ENCODE measurements around the gene ARMC7.

The ARMC7 gene

GRCh38 chr17:75094871-75095399, 14.8 kb upstream of the ARMC7 start:
- TF ChIP-seq CTCF (conservative IDR thresholded peaks at IDR 0.05; ENCODE audit: low read length): no peak
- TF ChIP-seq EZH2phosphoT487 (IDR thresholded peaks at IDR 0.05; ENCODE audit: borderline replicate concordance): no peak
- no peaks in the 10 kb centered on the region for H3K27me3 ChIP-seq (ENCODE audit: insufficient read depth, low read length, poor library complexity, severe bottlenecking)
- H3K9ac ChIP-seq (ENCODE audit: low read depth, low read length, poor library complexity, severe bottlenecking): no peak overlapping the region
- no peak overlapping the region for H2AFZ ChIP-seq (ENCODE audit: low read length)
- no peaks in the 10 kb centered on the region for H4K20me1 ChIP-seq (ENCODE audit: insufficient read depth, low read length, poor library complexity, severe bottlenecking)
- H3K79me2 ChIP-seq (ENCODE audit: insufficient read depth, low read length): no peaks in the 10 kb centered on the region
- H3K4me2 ChIP-seq (ENCODE audit: low read depth, low read length, poor library complexity, severe bottlenecking): no peak overlapping the region
- no peak overlapping the region for H3K4me3 ChIP-seq (ENCODE audit: low read length, poor library complexity, severe bottlenecking)
- H3F3A ChIP-seq (ENCODE audit: low read depth): no peaks in the 10 kb centered on the region
- no peaks in the 10 kb centered on the region for H3K36me3 ChIP-seq (ENCODE audit: insufficient read depth, low read length)
- H3K9me2 ChIP-seq (replicated peaks; ENCODE audit: low read depth, low read length): no peaks in the 10 kb centered on the region
- H3K4me1 ChIP-seq (ENCODE audit: insufficient read depth, low read length, poor library complexity, severe bottlenecking): no peaks in the 10 kb centered on the region
- H3K9me3 ChIP-seq (ENCODE audit: insufficient read depth, low read depth, low read length): no peaks in the 10 kb centered on the region

GRCh38 chr17:75096082-75096625, 13.6 kb upstream of the ARMC7 start:
- no peaks in the 10 kb centered on the region for H3F3A ChIP-seq (ENCODE audit: low read depth)
- H3K36me3 ChIP-seq (ENCODE audit: insufficient read depth, low read length): no peaks in the 10 kb centered on the region
- no peak overlapping the region for H3K9ac ChIP-seq (ENCODE audit: low read depth, low read length, poor library complexity, severe bottlenecking)
- no peaks in the 10 kb centered on the region for H3K79me2 ChIP-seq (ENCODE audit: insufficient read depth, low read length)
- H3K27me3 ChIP-seq (ENCODE audit: insufficient read depth, low read length, poor library complexity, severe bottlenecking): no peaks in the 10 kb centered on the region
- no peaks in the 10 kb centered on the region for H3K9me3 ChIP-seq (ENCODE audit: insufficient read depth, low read depth, low read length)
- TF ChIP-seq EZH2phosphoT487 (IDR thresholded peaks at IDR 0.05; ENCODE audit: borderline replicate concordance) (no peak), CTCF (conservative IDR thresholded peaks at IDR 0.05; ENCODE audit: low read length) (no peak)
- H4K20me1 ChIP-seq (ENCODE audit: insufficient read depth, low read length, poor library complexity, severe bottlenecking): no peaks in the 10 kb centered on the region
- no peaks in the 10 kb centered on the region for H3K9me2 ChIP-seq (replicated peaks; ENCODE audit: low read depth, low read length)
- no peak overlapping the region for H3K4me2 ChIP-seq (ENCODE audit: low read depth, low read length, poor library complexity, severe bottlenecking)
- H3K4me1 ChIP-seq (ENCODE audit: insufficient read depth, low read length, poor library complexity, severe bottlenecking): no peaks in the 10 kb centered on the region
- H3K4me3 ChIP-seq (ENCODE audit: low read length, poor library complexity, severe bottlenecking): no peak overlapping the region
- H2AFZ ChIP-seq (ENCODE audit: low read length): no peak overlapping the region

- Histone ChIP-seq H3K4me3 (ENCODE audit: low read length, poor library complexity, severe bottlenecking) (no peak overlapping the region), H3K4me1 (ENCODE audit: insufficient read depth, low read length, poor library complexity, severe bottlenecking) (no peaks in the 10 kb centered on the region), H3K9me3 (ENCODE audit: insufficient read depth, low read depth, low read length) (no peaks in the 10 kb centered on the region), H3K27me3 (ENCODE audit: insufficient read depth, low read length, poor library complexity, severe bottlenecking) (no peaks in the 10 kb centered on the region), H2AFZ (ENCODE audit: low read length) (no peak overlapping the region), H3F3A (ENCODE audit: low read depth) (no peaks in the 10 kb centered on the region), H3K9me2 (replicated peaks; ENCODE audit: low read depth, low read length) (no peaks in the 10 kb centered on the region), H3K4me2 (ENCODE audit: low read depth, low read length, poor library complexity, severe bottlenecking) (no peak overlapping the region), H4K20me1 (ENCODE audit: insufficient read depth, low read length, poor library complexity, severe bottlenecking) (no peaks in the 10 kb centered on the region), H3K79me2 (ENCODE audit: insufficient read depth, low read length) (no peaks in the 10 kb centered on the region), H3K36me3 (ENCODE audit: insufficient read depth, low read length) (no peaks in the 10 kb centered on the region), H3K9ac (ENCODE audit: low read depth, low read length, poor library complexity, severe bottlenecking) (no peak overlapping the region)
- TF ChIP-seq CTCF (conservative IDR thresholded peaks at IDR 0.05; ENCODE audit: low read length) (no peak), EZH2phosphoT487 (IDR thresholded peaks at IDR 0.05; ENCODE audit: borderline replicate concordance) (no peak)
These were observed 11.9 kb upstream of the ARMC7 start for GRCh38 chr17:75097865-75098264.
